CD4-positive, alpha-beta T cell treated with Interleukin-6 at 100 ng/mL for 8 hours (primary cell): Measurements from ENCODE around the gene IL17B.

Experiments
- DNase-seq: peaks from one replicate; pipeline ENCODE4 v3.0.0-alpha.2; 2020; ENCODE audit warnings: mixed read lengths, low spot score

IL17B gene

GRCh38 chr5:149357370-149358293 is 21.5 kb downstream of the IL17B start, which contains the start of gene PCYOX1L:
Gene PCYOX1L, plus strand, starts transcription at chr5:149358046. Its CDS starts 23 bp downstream, at chr5:149358069.
- peak; percentile 95 for DNase-seq

- no peak for DNase-seq
Measured at GRCh38 chr5:149356391-149356790, 22.7 kb downstream of the IL17B start.

GRCh38 chr5:149355688-149356087 is 23.4 kb downstream of the IL17B start:
- no peak for DNase-seq

GRCh38 chr5:149353911-149354310 is 25.2 kb downstream of the IL17B start:
- no peak for DNase-seq

GRCh38 chr5:149352169-149352568 is 26.9 kb downstream of the IL17B start:
- DNase-seq = no peak

- no peak for DNase-seq
Measured at GRCh38 chr5:149349382-149349781, 29.7 kb downstream of the IL17B start.

- peak; percentile 66 for DNase-seq
Measured at GRCh38 chr5:149348518-149348917, 30.6 kb downstream of the IL17B start.

GRCh38 chr5:149345892-149346222 is 33.2 kb downstream of the IL17B start:
- DNase-seq = no peak

GRCh38 chr5:149345147-149345891 is 33.8 kb downstream of the IL17B start, which contains the start of gene GRPEL2:
Gene GRPEL2, plus strand, starts transcription at chr5:149345499. Its CDS starts 41 bp downstream, at chr5:149345540.
- DNase-seq = peak; percentile 90

GRCh38 chr5:149344151-149344550 is 34.9 kb downstream of the IL17B start:
- no peak for DNase-seq

- DNase-seq = no peak
Measured at GRCh38 chr5:149341876-149342275, 37.2 kb downstream of the IL17B start.

GRCh38 chr5:149340920-149341319 is 38.2 kb downstream of the IL17B start:
- DNase-seq = no peak

GRCh38 chr5:149338364-149338763 is 40.7 kb downstream of the IL17B start:
- DNase-seq = no peak

- no peak for DNase-seq
Measured at GRCh38 chr5:149337736-149338135, 41.4 kb downstream of the IL17B start.

- no peak for DNase-seq
Measured at GRCh38 chr5:149333711-149334443, 45.2 kb downstream of the IL17B start.

GRCh38 chr5:149328177-149328576 is 50.9 kb downstream of the IL17B start:
- DNase-seq = no peak

- DNase-seq = no peak
Measured at GRCh38 chr5:149326611-149327010, 52.5 kb downstream of the IL17B start.

GRCh38 chr5:149325894-149326293 is 53.2 kb downstream of the IL17B start:
- no peak for DNase-seq

- no peak for DNase-seq
Measured at GRCh38 chr5:149325166-149325735, 53.8 kb downstream of the IL17B start.

GRCh38 chr5:149324641-149325040 is 54.5 kb downstream of the IL17B start:
- DNase-seq = no peak
